Endothelial cell of umbilical vein (primary cell): ENCODE results near the gene SORL1. TPM values are rescaled to one million over a fixed set of nuclear protein-coding genes. Genes with fewer than 3 reads are reported as not detected.

ENCODE experiments used
- BruUV-seq: library from RNA; stranded (reverse); fragments of 400-500 nt; replicated peaks from 2 replicates; lab custom pipeline; 2021; lab: Mats Ljungman, UMichigan
- CTCF ChIA-PET: fragments of 300-600, 350-600 bp; sonication (Branson Sonifier 250); formaldehyde crosslinking; loops from one replicate; lab custom pipeline; 2021; ENCODE audit warnings: antibody characterized with exemption, inconsistent platforms; lab: Charles Lee
- POLR2A ChIA-PET: fragments of 300-600, 350-600 bp; sonication (Branson Sonifier 250); formaldehyde crosslinking; loops from one replicate; lab custom pipeline; 2021; ENCODE audit warnings: antibody characterized with exemption, inconsistent platforms; lab: Charles Lee
- DNase-seq: peaks from one replicate; pipeline ENCODE4 v3.0.0-alpha.2; 2011; ENCODE audit warnings: low read depth, low spot score
- FAIRE-seq: peaks from 2 replicates; lab custom pipeline; 2011; peaks lifted over from hg19 to GRCh38; lab: Jason Lieb, UNC
- H2AFZ ChIP-seq: 2 replicates; pipeline ENCODE4 v1.6.0; 2012; ENCODE audit warnings: low read depth, low read length, control low read depth, inconsistent platforms
- H3K27ac ChIP-seq: 2 replicates; pipeline ENCODE4 v1.5.1; 2011; ENCODE audit warnings: low read depth, mild to moderate bottlenecking, control low read depth, low read length, moderate library complexity; ENCODE audit not compliant: insufficient read depth
- H3K27me3 ChIP-seq, 2 experiments: 2 replicates each; pipeline versions ENCODE4 v1.6.0 to v1.6.1; 2011; ENCODE audit warnings: low read length in 2 of 2, mixed read lengths in 1 of 2; ENCODE audit not compliant: control insufficient read depth in 2 of 2, insufficient read depth in 2 of 2
- H3K36me3 ChIP-seq, 2 experiments: 2 replicates in 1 of 2; 3 replicates in 1 of 2; pipeline ENCODE4 v1.5.1; 2011; ENCODE audit warnings: low read length in 2 of 2, mild to moderate bottlenecking in 1 of 2, moderate library complexity in 1 of 2; ENCODE audit not compliant: control insufficient read depth in 2 of 2, insufficient read depth in 2 of 2; ENCODE audit errors: extremely low read depth in 1 of 2
- H3K4me1 ChIP-seq: 3 replicates; pipeline ENCODE4 v1.5.1; 2011; ENCODE audit warnings: mild to moderate bottlenecking, low read length; ENCODE audit not compliant: control insufficient read depth, insufficient read depth; ENCODE audit errors: extremely low read depth
- H3K4me2 ChIP-seq: 2 replicates; pipeline ENCODE4 v1.6.1; 2011; ENCODE audit warnings: low read length, control low read depth, mixed read lengths; ENCODE audit not compliant: insufficient read depth
- H3K4me3 ChIP-seq, 3 experiments: fragments of 200-600 bp in 1 of 3; sonication (generic), shearing (Covaris generic) in 1 of 3; replicated peaks in 1 of 3; 2 replicates each; pipeline ENCODE4 v1.5.1; 2011 to 2016; ENCODE audit warnings: control low read depth in 3 of 3, low read length in 3 of 3, mild to moderate bottlenecking in 2 of 3, inconsistent platforms in 1 of 3, low read depth in 1 of 3, moderate library complexity in 1 of 3; ENCODE audit not compliant: insufficient read depth in 1 of 3
- H3K79me2 ChIP-seq: 2 replicates; pipeline ENCODE4 v1.6.0; 2012; ENCODE audit warnings: low read length, inconsistent platforms; ENCODE audit not compliant: control insufficient read depth, insufficient read depth
- H3K9ac ChIP-seq: replicated peaks from 2 replicates; pipeline ENCODE3; 2011; ENCODE audit warnings: low read length, control low read depth; ENCODE audit not compliant: insufficient read depth; ENCODE audit errors: extremely low read depth
- H3K9me1 ChIP-seq: replicated peaks from 3 replicates; pipeline ENCODE4 v1.6.0; 2011; ENCODE audit warnings: mild to moderate bottlenecking, low read length; ENCODE audit not compliant: control insufficient read depth, insufficient read depth; ENCODE audit errors: extremely low read depth
- H3K9me3 ChIP-seq: replicated peaks from 2 replicates; pipeline ENCODE4 v1.5.1; 2012; ENCODE audit warnings: low read length, inconsistent platforms; ENCODE audit not compliant: control insufficient read depth, insufficient read depth
- H4K20me1 ChIP-seq: replicated peaks from 2 replicates; pipeline ENCODE3; 2011; ENCODE audit warnings: mild to moderate bottlenecking, low read length; ENCODE audit not compliant: control insufficient read depth, insufficient read depth; ENCODE audit errors: extremely low read depth
- CTCF ChIP-seq, 2 donors: IDR thresholded peaks; 1 replicate in 1 of 2; 2 replicates in 1 of 2; pipeline ENCODE4 v1.5.1; 2011; ENCODE audit warnings: low read length in 2 of 2, mild to moderate bottlenecking in 2 of 2, moderate library complexity in 2 of 2, control low read depth in 1 of 2, inconsistent platforms in 1 of 2, low read depth in 1 of 2; ENCODE audit not compliant: insufficient read depth in 1 of 2; ENCODE audit errors: extremely low read depth in 1 of 2
- EZH2 ChIP-seq: IDR thresholded peaks from 2 replicates; pipeline ENCODE4 v1.6.1; 2012; ENCODE audit warnings: borderline replicate concordance, low read depth, mild to moderate bottlenecking, moderate library complexity, low read length, inconsistent platforms; ENCODE audit not compliant: severe bottlenecking
- FOS ChIP-seq: IDR thresholded peaks from 2 replicates; pipeline ENCODE4 v1.6.1; 2011; ENCODE audit warnings: mild to moderate bottlenecking, low read length, moderate library complexity, borderline replicate concordance; ENCODE audit not compliant: insufficient read depth
- GATA2 ChIP-seq: IDR thresholded peaks from 2 replicates; pipeline ENCODE4 v1.7.0; 2011; ENCODE audit warnings: low read depth, mild to moderate bottlenecking, moderate library complexity, mixed read lengths, low read length; ENCODE audit not compliant: insufficient read length, insufficient read depth
- JUN ChIP-seq: IDR thresholded peaks from 2 replicates; pipeline ENCODE4 v1.6.1; 2011; ENCODE audit warnings: borderline replicate concordance, low read depth; ENCODE audit not compliant: insufficient read length, insufficient read depth
- MAX ChIP-seq: IDR thresholded peaks from 2 replicates; pipeline ENCODE4 v1.6.1; 2011; ENCODE audit not compliant: insufficient read depth, insufficient read length
- MYC ChIP-seq: IDR thresholded peaks from one replicate; pipeline ENCODE4 v1.6.1; 2011; ENCODE audit warnings: mild to moderate bottlenecking, low read depth, low read length
- POLR2A ChIP-seq: IDR thresholded peaks from 2 replicates; pipeline ENCODE4 v1.6.1; 2012; ENCODE audit warnings: low read depth, mild to moderate bottlenecking, control low read depth, low read length
- POLR2AphosphoS5 ChIP-seq: IDR thresholded peaks from 2 replicates; pipeline ENCODE4 v1.6.1; 2012; ENCODE audit warnings: low read depth, mild to moderate bottlenecking, control low read depth, low read length, moderate library complexity; ENCODE audit not compliant: insufficient read depth
- dilution Hi-C: fragments of 300-500 bp; cut with MboI; formaldehyde crosslinking; loops from one replicate; pipeline ENCODE4 v1.15.0; 2019; ENCODE audit warnings: low sequenced_read_pairs; ENCODE audit not compliant: extremely low pct_ligation_motif_present
- intact Hi-C: fragments of 100-400 bp; cut with micrococcal nuclease; formaldehyde crosslinking; loops from one replicate; pipeline ENCODE4 v1.10.0; 2022
- polyA plus RNA-seq, 4 experiments: library from polyadenylated mRNA; depleted of rRNA in 3 of 4; stranded (reverse) in 3 of 4; unstranded in 1 of 4; fragments of >200 nt; gene quantifications; 2 replicates each; pipeline versions ENCODE4 v1.2.1 to v1.2.3, GENCODE V29; 2011 to 2012; ENCODE audit warnings: missing spikeins in 1 of 4
- total RNA-seq: library from RNA; stranded (reverse); gene quantifications from 2 replicates; pipeline ENCODE4 v1.2.3, GENCODE V29; 2021

The SORL1 gene
- total and polyA plus RNA-seq, 2 donors (not counting 3 experiments of a cell fraction or from before 2014, with no cell fraction given), result 0.17 to 0.31 TPM

- POLR2A ChIA-PET, result no interaction called here
- TF ChIP-seq POLR2A, result no peak
- no peak for TF ChIP-seq MYC
- no peak for TF ChIP-seq JUN
- no peak for TF ChIP-seq EZH2
- no peak for TF ChIP-seq FOS
- no peak for TF ChIP-seq POLR2AphosphoS5
- TF ChIP-seq GATA2, result no peak
- TF ChIP-seq MAX, result no peak
- no peak for TF ChIP-seq CTCF (IDR thresholded peaks at IDR 0.05; ENCODE audit: extremely low read depth in 1 of 2, insufficient read depth in 1 of 2, low read depth in 1 of 2, low read length in 2 of 2)
- no peak for FAIRE-seq
- CTCF ChIA-PET, result no interaction called here
- Histone ChIP-seq H3K4me3 (no peak overlapping the region), H3K4me2 (no peak overlapping the region), H3K9me3 (no peaks in the 10 kb centered on the region), H3K27me3 (no peaks in the 10 kb centered on the region), H4K20me1 (no peaks in the 10 kb centered on the region), H3K79me2 (no peaks in the 10 kb centered on the region), H3K4me1 (no peaks in the 10 kb centered on the region), H2AFZ (no peak overlapping the region), H3K9me1 (no peaks in the 10 kb centered on the region), H3K9ac (no peak overlapping the region), H3K27ac (no peak overlapping the region), H3K36me3 (no peaks in the 10 kb centered on the region)
- intact Hi-C loops (no loop called here), dilution Hi-C loops (no loop called here)
- BruUV-seq, result no TSS peak
- DNase-seq, result no peak
Observed at GRCh38 chr11:121539000-121539399, 86.9 kb downstream of the SORL1 start.
